ENCODE measurements around the gene MRPL40.

MRPL40 gene

DNA sequence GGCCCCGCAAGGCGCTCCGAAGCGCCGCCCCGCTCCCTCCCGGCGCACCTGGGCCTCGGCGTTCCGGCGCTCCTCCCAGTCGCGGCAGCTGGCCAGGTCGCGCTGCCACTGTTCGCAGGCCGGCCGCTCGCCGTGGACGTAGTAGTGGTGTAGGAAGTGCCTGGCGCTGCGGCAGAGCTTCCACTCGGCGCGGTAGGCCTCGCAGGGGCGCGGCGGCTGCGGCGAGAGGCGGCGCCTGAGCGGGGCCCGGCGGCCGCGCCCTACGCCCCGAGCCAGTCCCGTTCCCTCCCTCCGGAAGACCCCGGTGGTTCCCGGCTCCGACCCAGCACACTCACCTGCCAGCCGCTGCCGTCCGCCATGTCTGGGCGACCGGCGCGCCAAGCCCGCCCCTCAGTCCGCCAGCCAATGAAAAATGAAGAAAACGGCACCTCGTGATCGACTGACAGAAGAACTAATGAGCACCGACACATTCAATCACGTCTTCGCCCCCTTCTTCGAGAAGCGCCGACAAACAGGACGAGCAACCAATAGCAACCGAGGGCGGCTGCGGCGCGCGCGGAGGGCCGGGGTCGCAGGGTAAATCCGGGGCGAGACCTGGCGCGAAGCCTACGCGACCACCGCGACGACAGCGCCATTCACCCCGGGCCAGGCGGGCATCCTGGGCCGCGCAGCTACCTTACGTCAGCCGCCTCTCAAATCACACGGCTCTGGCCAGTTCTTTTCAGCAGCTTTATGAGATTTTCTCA is 15.2 kb downstream of the MRPL40 start, which contains the start of gene C22orf39:
Gene C22orf39 (minus strand): TSS at position 382 of the 746 bp plus-strand sequence. CDS start 23 bp downstream, at position 359.
- TF ChIP-seq, protein P1, sequence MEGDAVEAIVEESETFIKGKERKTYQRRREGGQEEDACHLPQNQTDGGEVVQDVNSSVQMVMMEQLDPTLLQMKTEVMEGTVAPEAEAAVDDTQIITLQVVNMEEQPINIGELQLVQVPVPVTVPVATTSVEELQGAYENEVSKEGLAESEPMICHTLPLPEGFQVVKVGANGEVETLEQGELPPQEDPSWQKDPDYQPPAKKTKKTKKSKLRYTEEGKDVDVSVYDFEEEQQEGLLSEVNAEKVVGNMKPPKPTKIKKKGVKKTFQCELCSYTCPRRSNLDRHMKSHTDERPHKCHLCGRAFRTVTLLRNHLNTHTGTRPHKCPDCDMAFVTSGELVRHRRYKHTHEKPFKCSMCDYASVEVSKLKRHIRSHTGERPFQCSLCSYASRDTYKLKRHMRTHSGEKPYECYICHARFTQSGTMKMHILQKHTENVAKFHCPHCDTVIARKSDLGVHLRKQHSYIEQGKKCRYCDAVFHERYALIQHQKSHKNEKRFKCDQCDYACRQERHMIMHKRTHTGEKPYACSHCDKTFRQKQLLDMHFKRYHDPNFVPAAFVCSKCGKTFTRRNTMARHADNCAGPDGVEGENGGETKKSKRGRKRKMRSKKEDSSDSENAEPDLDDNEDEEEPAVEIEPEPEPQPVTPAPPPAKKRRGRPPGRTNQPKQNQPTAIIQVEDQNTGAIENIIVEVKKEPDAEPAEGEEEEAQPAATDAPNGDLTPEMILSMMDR (conservative IDR thresholded peaks at IDR 0.05; ENCODE audit: low read depth, low read length): no peak
- Histone ChIP-seq H2AFZ (ENCODE audit: low read depth) (peak within 1 kb of the TSS; percentile 85), H3K4me2 (peak within 1 kb of the TSS; percentile 95), H3K27me3 (ENCODE audit: insufficient read depth, low read depth) (no peaks in the 10 kb centered on the region), H3K36me3 (ENCODE audit: insufficient read depth) (no peaks in the 10 kb centered on the region), H3K79me2 (ENCODE audit: insufficient read depth, low read depth) (peaks cover 62% of the 10 kb centered on the region), H3K27ac (peak within 1 kb of the TSS; percentile 81), H4K20me1 (ENCODE audit: insufficient read depth) (no peaks in the 10 kb centered on the region; the same call in 1 of the 2 replicates), H3K4me3 (IDR thresholded peaks at IDR 0.05; ENCODE audit: insufficient read depth, low read depth, low read length) (no peak within 1 kb of the TSS), H3K9ac (peak within 1 kb of the TSS; percentile 79), H3K4me1 (ENCODE audit: low read depth, poor library complexity, severe bottlenecking) (peaks cover 27% of the 10 kb centered on the region)

DNA sequence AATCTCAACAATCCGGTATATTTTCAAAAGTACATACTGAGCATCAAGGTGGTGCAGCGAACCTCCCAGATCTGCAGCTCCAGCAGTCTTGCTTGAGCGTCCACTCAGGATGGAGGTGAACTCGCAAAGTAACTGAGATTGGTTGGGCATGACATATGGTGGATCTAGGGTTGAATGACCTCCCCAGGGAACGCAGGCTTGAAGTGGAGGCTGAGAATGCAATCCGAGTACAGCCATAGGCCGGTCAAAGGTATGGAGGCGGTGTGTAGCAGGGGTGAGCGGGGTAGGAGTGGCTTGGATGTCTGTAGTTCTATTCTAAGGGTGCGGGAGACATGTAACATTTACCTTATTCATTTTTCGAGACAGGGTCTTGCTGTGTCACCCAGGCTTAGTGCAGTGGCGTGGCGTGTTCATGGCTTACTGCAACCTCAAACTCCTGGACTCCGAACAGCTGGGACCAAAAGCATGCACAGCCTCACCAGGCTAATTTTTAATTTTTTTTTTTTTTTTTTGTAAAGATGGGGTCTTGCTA is 15.8 kb downstream of the MRPL40 start:
- no peaks in the 10 kb centered on the region for H3K36me3 ChIP-seq (ENCODE audit: insufficient read depth)
- H3K4me3 ChIP-seq (IDR thresholded peaks at IDR 0.05; ENCODE audit: insufficient read depth, low read depth, low read length): no peak overlapping the region
- peak overlapping the region; percentile 79 for H3K9ac ChIP-seq
- TF ChIP-seq, protein P1 (conservative IDR thresholded peaks at IDR 0.05; ENCODE audit: low read depth, low read length): no peak
- no peaks in the 10 kb centered on the region; the same call in 1 of the 2 replicates for H4K20me1 ChIP-seq (ENCODE audit: insufficient read depth)
- peaks cover 27% of the 10 kb centered on the region for H3K4me1 ChIP-seq (ENCODE audit: low read depth, poor library complexity, severe bottlenecking)
- H3K27me3 ChIP-seq (ENCODE audit: insufficient read depth, low read depth): no peaks in the 10 kb centered on the region
- H2AFZ ChIP-seq (ENCODE audit: low read depth): peak overlapping the region; percentile 85
- peak overlapping the region; percentile 81 for H3K27ac ChIP-seq
- peaks cover 56% of the 10 kb centered on the region for H3K79me2 ChIP-seq (ENCODE audit: insufficient read depth, low read depth)
- H3K4me2 ChIP-seq: peak overlapping the region; percentile 95

DNA sequence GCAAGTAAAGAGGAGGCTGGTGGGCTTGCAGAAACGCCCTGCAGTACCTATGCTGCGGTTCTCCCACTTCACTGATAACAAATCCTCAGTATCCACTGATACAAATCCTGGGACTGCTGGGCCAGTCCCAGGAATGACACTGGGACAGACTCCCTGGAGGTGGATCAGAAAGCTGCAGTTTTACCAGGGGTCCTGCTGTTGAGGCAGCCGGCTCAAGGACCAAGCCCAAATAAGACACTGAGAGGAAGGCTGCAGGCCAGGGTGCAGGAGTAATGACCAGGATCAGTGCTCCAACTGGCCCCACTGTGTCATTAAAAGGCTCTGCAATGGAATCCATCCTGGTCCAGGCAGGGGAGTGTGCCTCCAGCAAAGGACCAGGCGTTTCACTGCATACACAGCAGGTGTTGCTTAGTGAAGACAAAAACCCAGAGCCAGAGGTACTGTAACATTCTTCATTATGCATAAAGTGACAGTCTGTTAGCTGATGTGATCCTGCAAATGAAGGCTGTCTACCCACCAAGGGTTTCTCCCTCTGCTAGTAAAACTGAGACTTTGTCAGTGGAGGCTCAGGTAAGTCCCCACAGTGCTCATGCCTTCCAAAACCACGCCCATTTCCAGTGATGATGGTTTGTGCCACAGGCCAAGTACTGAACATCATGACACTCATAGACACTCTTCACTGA is 16.5 kb downstream of the MRPL40 start:
- Histone ChIP-seq H3K27ac (no peak overlapping the region; the same call in 1 of the 2 replicates), H3K4me3 (IDR thresholded peaks at IDR 0.05; ENCODE audit: insufficient read depth, low read depth, low read length) (no peak overlapping the region), H3K36me3 (ENCODE audit: insufficient read depth) (no peaks in the 10 kb centered on the region), H3K79me2 (ENCODE audit: insufficient read depth, low read depth) (peaks cover 49% of the 10 kb centered on the region), H2AFZ (ENCODE audit: low read depth) (no peak overlapping the region), H4K20me1 (ENCODE audit: insufficient read depth) (no peaks in the 10 kb centered on the region), H3K27me3 (ENCODE audit: insufficient read depth, low read depth) (no peaks in the 10 kb centered on the region), H3K9ac (no peak overlapping the region), H3K4me1 (ENCODE audit: low read depth, poor library complexity, severe bottlenecking) (peaks cover 27% of the 10 kb centered on the region), H3K4me2 (peak overlapping the region; percentile 95)
- TF ChIP-seq, protein P1 (conservative IDR thresholded peaks at IDR 0.05; ENCODE audit: low read depth, low read length): no peak

DNA sequence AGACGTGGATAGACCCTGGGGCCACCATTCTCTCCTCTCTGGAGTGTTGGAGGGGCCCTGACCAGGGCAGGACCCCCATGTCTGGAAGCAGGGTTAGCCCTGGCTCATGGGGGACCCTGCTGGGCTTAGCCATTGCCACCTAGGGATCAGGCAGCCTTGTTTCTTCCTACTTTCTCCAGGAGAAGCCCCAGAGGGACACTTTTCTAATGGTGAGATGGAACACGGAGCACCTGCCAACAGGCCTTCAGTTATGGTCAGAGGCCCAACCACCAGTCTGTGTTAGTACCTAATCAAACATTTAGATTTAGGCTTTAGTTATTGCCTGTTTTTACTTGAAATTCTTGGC is 17.1 kb downstream of the MRPL40 start:
- H3K4me2 ChIP-seq: no peak overlapping the region; the same call in 1 of the 2 replicates
- H4K20me1 ChIP-seq (ENCODE audit: insufficient read depth): no peaks in the 10 kb centered on the region
- TF ChIP-seq, protein P1 (conservative IDR thresholded peaks at IDR 0.05; ENCODE audit: low read depth, low read length): no peak
- no peaks in the 10 kb centered on the region for H3K36me3 ChIP-seq (ENCODE audit: insufficient read depth)
- H3K27me3 ChIP-seq (ENCODE audit: insufficient read depth, low read depth): no peaks in the 10 kb centered on the region
- no peak overlapping the region for H3K4me3 ChIP-seq (IDR thresholded peaks at IDR 0.05; ENCODE audit: insufficient read depth, low read depth, low read length)
- peaks cover 44% of the 10 kb centered on the region for H3K79me2 ChIP-seq (ENCODE audit: insufficient read depth, low read depth)
- peaks cover 27% of the 10 kb centered on the region for H3K4me1 ChIP-seq (ENCODE audit: low read depth, poor library complexity, severe bottlenecking)
- H3K27ac ChIP-seq: no peak overlapping the region; the same call in 1 of the 2 replicates
- no peak overlapping the region for H3K9ac ChIP-seq
- no peak overlapping the region for H2AFZ ChIP-seq (ENCODE audit: low read depth)

All from KMS-11 (cell line).